ENCODE results near the gene ADM2.
"Not testable (repeated sequence)": the region's sequence is repeated elsewhere in the genome, so short reads cannot be mapped to it uniquely, and the experiment has no call there.

The ADM2 gene, protein sequence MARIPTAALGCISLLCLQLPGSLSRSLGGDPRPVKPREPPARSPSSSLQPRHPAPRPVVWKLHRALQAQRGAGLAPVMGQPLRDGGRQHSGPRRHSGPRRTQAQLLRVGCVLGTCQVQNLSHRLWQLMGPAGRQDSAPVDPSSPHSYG

GRCh38 chr22:50481440-50482106 is at the start of gene ADM2:
Gene ADM2, plus strand, starts transcription at chr22:50481543. Its CDS starts 305 bp downstream, at chr22:50481848.
- no peak for DNase-seq

- DNase-seq: no peak
Measured at GRCh38 chr22:50432131-50432876, 49.0 kb upstream of the ADM2 start.

DNA sequence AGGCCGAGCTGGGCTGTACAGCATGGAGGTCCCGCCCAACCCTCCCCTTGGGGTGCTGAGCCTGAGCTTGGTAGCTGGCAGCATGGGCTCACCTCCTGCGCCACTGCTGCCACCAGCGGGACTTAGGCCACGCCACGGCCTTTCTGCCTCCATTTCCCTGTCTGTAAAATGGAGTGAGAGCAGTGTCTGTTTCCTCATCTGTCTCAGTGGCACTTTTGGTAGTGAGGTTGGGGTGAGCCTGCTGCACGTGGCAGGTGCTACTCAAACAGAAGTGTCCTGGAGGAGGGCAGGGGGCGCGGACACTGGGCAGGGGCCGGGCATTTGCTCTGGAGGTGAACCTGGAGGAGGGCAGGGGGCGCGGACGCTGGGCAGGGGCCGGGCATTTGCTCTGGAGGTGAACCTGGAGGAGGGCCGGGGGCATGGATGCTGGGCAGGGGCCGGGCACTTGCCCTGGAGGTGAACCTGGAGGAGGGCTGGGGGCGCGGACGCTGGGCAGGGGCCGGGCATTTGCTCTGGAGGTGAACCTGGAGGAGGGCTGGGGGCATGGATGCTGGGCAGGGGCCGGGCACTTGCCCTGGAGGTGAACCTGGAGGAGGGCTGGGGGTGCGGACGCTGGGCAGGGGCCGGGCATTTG is 48.3 kb upstream of the ADM2 start:
- DNase-seq: not testable (repeated sequence)

GRCh38 chr22:50434849-50435248 is 46.5 kb upstream of the ADM2 start:
- DNase-seq: no peak

DNA sequence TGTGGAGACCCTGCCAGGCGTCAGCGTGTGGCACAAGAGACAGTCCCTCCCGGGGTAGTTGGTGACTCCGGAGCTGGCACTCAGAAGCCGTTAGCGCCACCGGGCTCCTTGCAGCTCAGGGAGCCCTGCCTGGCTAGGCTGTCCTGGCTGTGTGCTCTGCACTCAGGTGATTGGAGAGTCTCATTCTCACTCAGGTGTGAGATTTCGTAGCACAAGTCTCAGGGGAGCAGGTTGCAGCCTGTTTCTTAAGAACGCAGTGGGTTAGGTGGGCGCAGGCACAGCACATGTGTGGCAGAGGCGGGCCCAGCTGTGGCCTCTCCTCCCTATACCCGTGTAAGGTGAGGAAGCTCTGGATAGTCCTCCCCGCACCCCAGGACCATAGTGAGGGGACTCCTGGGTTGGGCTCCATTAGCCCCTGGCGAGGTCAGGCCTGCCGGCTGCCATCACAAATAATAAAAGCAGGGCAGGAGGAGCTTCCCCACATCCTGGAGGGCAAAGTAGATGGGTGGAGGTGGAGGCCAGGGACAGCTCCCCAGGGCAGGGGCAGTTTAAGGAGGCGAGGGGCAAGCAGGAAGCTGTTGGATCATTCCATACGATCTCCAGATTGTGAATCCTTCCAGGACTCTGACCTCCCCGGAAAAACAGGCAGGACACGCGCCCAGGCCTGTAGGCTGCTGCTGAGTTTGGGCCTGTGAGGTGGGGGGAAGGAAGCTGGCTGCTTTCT is 45.9 kb upstream of the ADM2 start:
- no peak for DNase-seq

- DNase-seq: no peak
Measured at GRCh38 chr22:50436015-50436830, 45.1 kb upstream of the ADM2 start.

- DNase-seq: no peak
Measured at GRCh38 chr22:50436841-50437341, 44.5 kb upstream of the ADM2 start.

GRCh38 chr22:50437511-50438304 is 43.6 kb upstream of the ADM2 start:
- no peak for DNase-seq

DNA sequence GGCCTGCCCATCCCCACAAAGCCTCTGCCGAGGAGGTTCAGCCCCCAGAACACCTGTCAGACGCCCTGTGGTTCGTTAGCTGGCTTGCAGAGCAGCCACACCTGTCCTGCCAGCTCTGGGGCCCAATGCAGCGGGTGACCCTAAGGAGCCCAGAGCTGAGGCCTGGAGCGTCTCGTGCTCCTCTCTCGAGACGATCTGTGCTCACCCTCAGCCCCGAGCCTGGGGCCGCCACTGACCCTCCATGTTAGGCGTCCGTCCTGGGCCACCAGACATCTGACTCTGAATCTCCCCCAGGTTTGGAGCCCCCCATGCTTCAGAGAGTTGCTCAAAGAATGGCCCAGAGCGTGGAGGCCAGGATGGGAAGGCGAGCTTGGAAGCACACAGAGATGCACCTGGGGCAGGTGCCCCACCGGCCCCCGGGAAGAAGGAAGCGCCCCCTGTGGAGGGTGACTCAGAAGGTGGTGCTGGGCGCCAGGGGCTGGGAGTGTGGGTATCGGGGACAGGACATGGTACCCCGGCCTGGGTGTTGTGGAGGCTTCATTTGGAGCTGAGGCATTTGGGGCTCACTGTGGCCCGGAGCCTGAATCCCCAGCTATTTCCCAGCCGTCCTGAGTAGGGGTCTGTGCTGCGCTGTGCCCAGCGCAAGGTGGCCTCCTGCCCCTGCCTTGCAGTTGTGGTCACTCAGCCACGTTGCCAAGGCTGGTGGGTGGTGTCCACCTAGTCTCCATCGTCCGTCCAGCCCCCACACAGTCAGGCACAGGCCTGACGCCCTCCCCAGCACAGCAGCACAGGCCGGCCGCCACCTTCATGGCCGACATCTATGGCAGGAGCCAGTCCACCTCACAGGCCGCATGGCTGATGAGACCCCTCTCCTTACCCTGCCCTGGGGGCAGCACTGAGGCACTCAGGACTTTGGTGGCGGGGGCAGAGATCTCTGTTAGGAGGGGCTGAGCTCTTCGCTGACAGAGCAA is 42.8 kb upstream of the ADM2 start:
- no peak for DNase-seq

GRCh38 chr22:50439314-50439870 is 42.0 kb upstream of the ADM2 start:
- DNase-seq: no peak

DNA sequence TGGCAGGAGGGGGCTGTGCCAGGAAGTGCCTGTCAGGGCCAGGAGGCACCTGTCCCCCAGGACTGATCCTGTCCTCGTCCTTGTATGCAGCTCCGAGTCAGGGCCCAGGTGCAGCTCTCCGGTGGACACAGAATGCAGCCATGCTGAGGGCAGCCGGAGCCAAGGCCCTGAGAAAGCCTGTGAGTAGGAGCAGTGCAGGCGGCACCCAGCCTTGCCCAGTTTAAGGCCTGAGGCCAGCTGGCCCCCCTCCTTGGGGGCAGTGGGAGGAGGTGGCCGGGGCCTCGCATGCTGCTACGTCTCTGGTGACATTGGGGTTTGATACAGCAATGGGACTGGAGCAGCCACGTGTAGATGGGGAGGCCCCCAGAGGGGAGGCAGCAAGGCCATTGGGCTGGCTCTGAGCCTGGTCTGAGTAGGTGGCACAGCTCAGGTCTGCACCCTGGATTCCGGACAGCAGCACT is 41.4 kb upstream of the ADM2 start:
- no peak for DNase-seq

DNA sequence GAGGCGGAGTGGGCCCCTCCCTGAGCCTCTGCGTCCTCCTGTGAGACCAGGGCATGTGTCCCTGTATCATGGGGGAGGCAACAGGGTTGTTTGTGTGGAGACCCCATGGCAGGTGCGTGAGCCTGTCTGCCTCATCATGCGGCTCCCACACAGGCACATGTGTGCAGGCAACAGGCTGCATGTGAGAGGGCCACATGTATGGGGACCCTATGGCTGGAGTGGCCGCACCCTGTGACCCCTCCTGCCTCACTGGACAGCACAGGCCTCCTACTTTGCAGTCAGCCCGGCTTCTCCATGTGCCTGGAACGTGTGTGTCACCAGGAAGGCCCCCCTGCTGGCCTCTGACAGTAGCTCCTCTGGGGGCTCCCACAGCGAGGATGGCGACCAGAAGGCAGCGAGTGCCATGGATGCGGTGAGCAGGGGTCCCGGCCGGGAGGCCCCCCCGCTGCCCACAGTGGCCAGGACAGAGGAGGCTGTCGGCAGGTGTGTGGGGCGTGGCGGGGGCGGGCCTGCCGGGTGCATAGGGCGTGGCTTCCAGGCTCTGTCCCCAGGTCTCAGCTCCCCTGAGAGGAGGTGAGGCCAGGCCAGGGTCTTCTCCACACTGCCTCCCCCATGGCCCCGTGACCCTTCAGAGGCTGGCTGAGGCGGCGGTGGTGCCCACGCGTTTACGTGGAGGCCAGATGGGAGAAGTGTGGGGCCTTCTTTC is 40.6 kb upstream of the ADM2 start:
- DNase-seq: no peak

DNA sequence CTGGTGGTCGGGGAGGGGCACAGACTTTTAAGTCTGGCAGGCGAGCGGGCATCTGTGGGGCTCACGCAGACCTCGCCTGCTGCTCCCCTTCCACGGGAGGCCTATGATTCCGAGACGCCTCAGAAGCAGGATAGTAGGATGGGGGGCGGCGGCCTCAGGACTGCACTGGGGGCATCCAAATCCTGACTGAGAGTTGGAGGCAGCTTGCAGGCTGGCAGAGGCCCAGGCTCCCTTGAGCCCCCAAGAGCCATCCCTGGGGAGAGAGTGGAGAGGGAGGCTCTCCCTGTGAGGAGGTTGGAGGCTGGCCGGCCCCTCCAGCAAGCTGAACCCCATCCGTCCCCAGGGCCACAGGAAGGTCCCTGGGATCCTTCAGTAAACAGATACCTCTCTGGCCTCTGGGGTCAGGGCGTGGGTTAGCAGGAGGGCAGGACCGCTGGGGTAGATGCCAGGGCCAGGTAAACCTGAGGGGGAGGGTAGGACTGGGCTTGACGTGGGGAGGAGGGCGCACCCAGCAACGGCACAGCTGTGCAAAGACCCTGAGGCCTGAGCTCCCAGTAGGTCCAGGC is 39.8 kb upstream of the ADM2 start:
- DNase-seq: no peak

DNA sequence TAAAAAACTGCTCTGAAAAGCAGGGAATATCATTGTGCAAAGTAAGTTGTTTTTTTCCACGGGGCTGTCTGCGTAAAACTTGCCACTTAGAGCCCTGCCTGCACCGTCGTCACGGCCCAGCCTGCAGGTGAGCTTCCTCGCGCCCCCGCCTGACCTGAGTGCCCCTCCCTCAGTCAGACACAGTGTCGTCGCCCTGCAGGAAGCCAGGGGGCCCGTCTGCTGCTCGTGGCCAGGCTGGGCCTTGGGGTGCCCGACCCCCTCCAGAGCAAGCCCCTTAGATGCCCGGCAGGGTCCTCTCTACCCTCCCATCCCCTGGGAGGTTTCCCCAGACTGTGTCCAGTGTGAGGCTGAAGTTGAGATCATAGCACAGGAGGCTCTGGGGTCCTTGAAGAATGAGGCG is 38.1 kb upstream of the ADM2 start:
- no peak for DNase-seq

DNA sequence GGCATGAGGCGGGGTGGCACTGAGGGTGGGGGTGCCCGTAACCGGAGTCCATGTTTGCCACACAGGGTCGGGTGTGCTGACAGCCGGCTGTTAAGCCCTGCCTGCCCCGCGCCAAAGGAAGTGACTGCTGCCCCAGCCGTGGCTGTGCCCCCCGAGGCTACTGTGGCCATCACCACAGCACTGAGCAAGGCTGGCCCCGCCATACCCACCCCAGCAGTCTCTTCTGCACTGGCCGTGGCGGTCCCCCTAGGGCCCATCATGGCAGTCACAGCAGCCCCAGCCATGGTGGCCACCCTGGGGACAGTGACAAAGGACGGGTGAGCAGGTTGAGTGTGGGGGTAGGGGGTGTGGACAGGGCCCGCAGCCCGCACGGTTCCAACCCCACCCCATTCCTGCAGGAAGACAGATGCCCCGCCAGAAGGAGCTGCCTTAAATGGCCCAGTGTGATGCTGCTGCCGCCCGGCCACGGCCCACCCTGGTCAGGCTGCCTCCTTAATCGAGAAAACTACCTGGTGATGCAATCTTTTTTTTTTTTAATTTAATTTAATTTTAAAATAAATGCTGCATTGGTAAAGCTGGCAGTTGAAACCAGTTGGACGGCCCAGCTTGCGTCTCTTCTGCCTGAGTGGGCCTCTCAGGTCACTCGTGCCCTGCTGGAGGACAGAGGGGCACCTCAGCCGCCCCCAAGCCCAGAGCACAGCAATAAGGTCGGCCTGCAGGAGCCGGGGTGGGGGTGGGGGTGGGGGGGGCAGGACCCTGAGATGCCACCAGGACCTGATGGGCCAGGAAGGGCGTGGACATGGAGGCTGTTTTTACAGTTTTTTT is 37.3 kb upstream of the ADM2 start:
- DNase-seq: no peak

- no peak for DNase-seq
Measured at GRCh38 chr22:50444663-50445062, 36.7 kb upstream of the ADM2 start.

Measured in amygdala (tissue), 56 donors.